Loucy (cell line): ENCODE data around the gene FARSB.

Experiments used
- H2AFZ ChIP-seq: fragments of 200-600 bp; sonication (generic); 2 replicates; pipeline ENCODE4 v1.6.0; 2016; ENCODE audit warnings: antibody characterized with exemption, mild to moderate bottlenecking, low read length, moderate library complexity
- H3F3A ChIP-seq: fragments of 200-600 bp; 2 replicates; pipeline ENCODE4 v1.6.0; 2016; ENCODE audit warnings: antibody characterized with exemption, low read depth, mild to moderate bottlenecking
- H3K27me3 ChIP-seq: fragments of 200-600 bp; sonication (generic); 2 replicates; pipeline ENCODE4 v1.6.1; 2014; ENCODE audit warnings: low read length, mild to moderate bottlenecking; ENCODE audit not compliant: insufficient read depth, poor library complexity, severe bottlenecking
- H3K36me3 ChIP-seq: fragments of 200-600 bp; sonication (generic); 2 replicates; pipeline ENCODE4 v1.6.1; 2016; ENCODE audit warnings: low read length; ENCODE audit not compliant: insufficient read depth
- H3K4me1 ChIP-seq: fragments of 200-600 bp; sonication (generic); 2 replicates; pipeline ENCODE4 v1.5.1; 2014; ENCODE audit warnings: low read length, mild to moderate bottlenecking; ENCODE audit not compliant: insufficient read depth, poor library complexity, severe bottlenecking
- H3K4me2 ChIP-seq: fragments of 200-600 bp; sonication (generic); 2 replicates; pipeline ENCODE4 v1.6.0; 2014; ENCODE audit warnings: antibody characterized with exemption, low read length, low read depth, mild to moderate bottlenecking; ENCODE audit not compliant: poor library complexity, severe bottlenecking
- H3K4me3 ChIP-seq: fragments of 200-600 bp; sonication (generic); 2 replicates; pipeline ENCODE4 v1.5.1; 2014; ENCODE audit warnings: low read length, mild to moderate bottlenecking, mixed read lengths; ENCODE audit not compliant: poor library complexity, severe bottlenecking
- H3K79me2 ChIP-seq: fragments of 200-600 bp; sonication (generic); 2 replicates; pipeline ENCODE4 v1.6.1; 2014; ENCODE audit warnings: low read length; ENCODE audit not compliant: insufficient read depth
- H3K9ac ChIP-seq: fragments of 200-600 bp; sonication (generic); 2 replicates; pipeline ENCODE4 v1.6.0; 2014; ENCODE audit warnings: mild to moderate bottlenecking, low read depth, low read length, moderate library complexity; ENCODE audit not compliant: poor library complexity, severe bottlenecking
- H3K9me2 ChIP-seq: fragments of 200-600 bp; sonication (generic); replicated peaks from 2 replicates; pipeline ENCODE4 v1.6.1; 2016; ENCODE audit warnings: low read depth, low read length, mixed read lengths
- H3K9me3 ChIP-seq: fragments of 200-600 bp; sonication (generic); 2 replicates; pipeline ENCODE4 v1.6.1; 2014; ENCODE audit warnings: mild to moderate bottlenecking, antibody characterized with exemption, low read length, low read depth; ENCODE audit not compliant: insufficient read depth
- H4K20me1 ChIP-seq: fragments of 200-600 bp; sonication (generic); 2 replicates; pipeline ENCODE4 v1.6.0; 2014; ENCODE audit warnings: antibody characterized with exemption, low read length, mild to moderate bottlenecking; ENCODE audit not compliant: insufficient read depth, poor library complexity, severe bottlenecking
- CTCF ChIP-seq: fragments of 200-600 bp; sonication (generic); conservative IDR thresholded peaks from 2 replicates; pipeline ENCODE4 v1.5.1; 2014; ENCODE audit warnings: mild to moderate bottlenecking, antibody characterized with exemption, low read length
- EZH2phosphoT487 ChIP-seq: fragments of 200-600 bp; IDR thresholded peaks from 2 replicates; pipeline ENCODE4 v1.6.1; 2018; ENCODE audit warnings: antibody characterized with exemption, mild to moderate bottlenecking, moderate library complexity, borderline replicate concordance

FARSB gene

GRCh38 chr2:222643134-222643533 is 12.8 kb downstream of the FARSB start:
- Histone ChIP-seq H3K27me3 (no peaks in the 10 kb centered on the region), H3K9me2 (no peaks in the 10 kb centered on the region), H3K4me2 (no peak overlapping the region), H3K36me3 (peaks cover 33% of the 10 kb centered on the region; the same call in 1 of the 2 replicates), H3K9me3 (no peaks in the 10 kb centered on the region), H3K4me3 (no peak overlapping the region), H3K9ac (no peak overlapping the region), H2AFZ (no peak overlapping the region), H3K4me1 (no peaks in the 10 kb centered on the region), H4K20me1 (no peaks in the 10 kb centered on the region), H3F3A (no peaks in the 10 kb centered on the region), H3K79me2 (no peaks in the 10 kb centered on the region)
- TF ChIP-seq CTCF, result no peak
- TF ChIP-seq EZH2phosphoT487, result no peak

- TF ChIP-seq CTCF (no peak), EZH2phosphoT487 (no peak)
- no peaks in the 10 kb centered on the region for H4K20me1 ChIP-seq
- H3K9me2 ChIP-seq, result no peaks in the 10 kb centered on the region
- no peak overlapping the region for H3K9ac ChIP-seq
- H3K9me3 ChIP-seq, result no peaks in the 10 kb centered on the region
- peaks cover 39% of the 10 kb centered on the region; the same call in 1 of the 2 replicates for H3K36me3 ChIP-seq
- no peak overlapping the region for H3K4me2 ChIP-seq
- H2AFZ ChIP-seq, result no peak overlapping the region
- H3K4me3 ChIP-seq, result no peak overlapping the region
- H3K79me2 ChIP-seq, result no peaks in the 10 kb centered on the region
- peaks cover 4% of the 10 kb centered on the region for H3K4me1 ChIP-seq
- no peaks in the 10 kb centered on the region for H3F3A ChIP-seq
- no peaks in the 10 kb centered on the region for H3K27me3 ChIP-seq
These were observed 14.6 kb downstream of the FARSB start for GRCh38 chr2:222641336-222641735.

GRCh38 chr2:222637067-222637466 is 18.8 kb downstream of the FARSB start:
- H3K36me3 ChIP-seq, result peaks cover 61% of the 10 kb centered on the region; the same call in 1 of the 2 replicates

More at GRCh38 chr2:222637067-222637466, 18.8 kb downstream of the FARSB start:
- Histone ChIP-seq H3K9me3 (no peaks in the 10 kb centered on the region), H3K9me2 (no peaks in the 10 kb centered on the region), H3K4me2 (no peak overlapping the region), H2AFZ (no peak overlapping the region), H3K9ac (no peak overlapping the region), H3K4me1 (peaks cover 4% of the 10 kb centered on the region), H3K79me2 (no peaks in the 10 kb centered on the region), H3K4me3 (no peak overlapping the region), H3K27me3 (no peaks in the 10 kb centered on the region), H3F3A (no peaks in the 10 kb centered on the region), H4K20me1 (no peaks in the 10 kb centered on the region)
- TF ChIP-seq CTCF, result no peak
- no peak for TF ChIP-seq EZH2phosphoT487
